Measurements from ENCODE around the gene EDA.
"Not testable (repeated sequence)": the region's sequence is repeated elsewhere in the genome, so short reads cannot be mapped to it uniquely, and the experiment has no call there.

DNA sequence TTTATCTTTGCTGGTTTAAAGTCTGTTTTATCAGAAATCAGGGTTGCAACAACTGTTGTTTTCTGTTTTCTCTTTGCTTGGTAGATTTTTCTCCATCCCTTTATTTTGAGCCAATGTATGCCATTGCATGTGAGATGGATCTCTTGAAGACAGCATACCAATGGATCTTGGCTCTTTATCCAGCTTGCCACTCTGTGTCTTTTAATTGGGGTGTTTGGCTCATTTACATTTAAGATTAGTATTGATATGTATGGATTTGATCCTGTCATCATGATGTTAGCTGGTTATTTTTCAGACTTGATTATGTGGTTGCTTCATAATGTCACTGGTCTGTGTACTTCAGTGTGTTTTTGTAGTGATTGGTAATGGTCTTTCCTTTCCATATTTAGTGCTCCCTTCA is 244.1 kb downstream of the EDA start:
- TF ChIP-seq, protein P1, sequence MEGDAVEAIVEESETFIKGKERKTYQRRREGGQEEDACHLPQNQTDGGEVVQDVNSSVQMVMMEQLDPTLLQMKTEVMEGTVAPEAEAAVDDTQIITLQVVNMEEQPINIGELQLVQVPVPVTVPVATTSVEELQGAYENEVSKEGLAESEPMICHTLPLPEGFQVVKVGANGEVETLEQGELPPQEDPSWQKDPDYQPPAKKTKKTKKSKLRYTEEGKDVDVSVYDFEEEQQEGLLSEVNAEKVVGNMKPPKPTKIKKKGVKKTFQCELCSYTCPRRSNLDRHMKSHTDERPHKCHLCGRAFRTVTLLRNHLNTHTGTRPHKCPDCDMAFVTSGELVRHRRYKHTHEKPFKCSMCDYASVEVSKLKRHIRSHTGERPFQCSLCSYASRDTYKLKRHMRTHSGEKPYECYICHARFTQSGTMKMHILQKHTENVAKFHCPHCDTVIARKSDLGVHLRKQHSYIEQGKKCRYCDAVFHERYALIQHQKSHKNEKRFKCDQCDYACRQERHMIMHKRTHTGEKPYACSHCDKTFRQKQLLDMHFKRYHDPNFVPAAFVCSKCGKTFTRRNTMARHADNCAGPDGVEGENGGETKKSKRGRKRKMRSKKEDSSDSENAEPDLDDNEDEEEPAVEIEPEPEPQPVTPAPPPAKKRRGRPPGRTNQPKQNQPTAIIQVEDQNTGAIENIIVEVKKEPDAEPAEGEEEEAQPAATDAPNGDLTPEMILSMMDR (IDR thresholded peaks at IDR 0.05): not testable (repeated sequence)
- TF ChIP-seq POLR2A (IDR thresholded peaks at IDR 0.05): not testable (repeated sequence)

Data from body of pancreas (tissue), 4 donors.